Eye (tissue), 1 donor: ENCODE measurements around the gene HDGFL3.
"Not testable (repeated sequence)": the region's sequence is repeated elsewhere in the genome, so short reads cannot be mapped to it uniquely, and the experiment has no call there.

Experiments
- DNase-seq: peaks from one replicate; pipeline ENCODE4 v3.0.0-alpha.2; 2015

HDGFL3 gene

DNA sequence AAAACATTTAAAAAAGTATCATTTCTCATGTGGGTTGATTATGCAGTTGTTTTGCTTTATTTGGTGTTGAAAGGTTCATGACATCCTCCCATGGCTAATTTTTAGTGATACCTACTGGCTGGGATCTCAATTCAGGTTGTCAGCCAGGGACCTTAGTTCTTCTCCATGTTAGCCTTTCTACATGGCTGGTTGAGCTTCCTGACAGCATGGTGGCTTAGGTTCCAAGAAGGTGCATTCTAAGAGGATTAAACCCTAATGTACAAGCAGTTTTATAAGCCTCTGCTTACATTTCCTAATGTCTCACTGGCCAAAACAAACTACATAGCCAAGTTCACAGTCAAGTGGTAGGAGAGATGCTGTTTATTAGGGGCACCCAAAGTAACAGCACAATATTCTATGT, 109.5 kb downstream of the HDGFL3 start:
- DNase-seq, result no peak

DNA sequence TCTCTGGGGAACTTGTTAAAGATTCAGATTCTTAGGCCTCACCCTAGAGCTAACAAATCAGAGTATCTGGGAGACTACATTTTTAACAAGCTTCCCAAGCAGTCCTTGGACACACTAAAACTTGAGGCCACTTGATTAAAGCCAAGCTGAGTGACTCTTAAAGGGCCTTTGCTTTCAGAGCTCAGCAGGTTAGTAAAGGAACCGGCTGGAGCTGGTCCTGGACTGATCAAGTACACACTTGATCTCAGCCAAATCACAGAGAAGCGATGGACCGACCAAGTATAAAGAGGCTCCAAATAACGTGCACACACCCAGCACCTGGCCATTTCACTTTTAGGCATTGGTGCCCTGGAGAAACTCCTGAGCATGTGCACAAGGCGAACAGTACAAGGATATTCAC, 113.0 kb downstream of the HDGFL3 start:
- DNase-seq, result no peak

DNA sequence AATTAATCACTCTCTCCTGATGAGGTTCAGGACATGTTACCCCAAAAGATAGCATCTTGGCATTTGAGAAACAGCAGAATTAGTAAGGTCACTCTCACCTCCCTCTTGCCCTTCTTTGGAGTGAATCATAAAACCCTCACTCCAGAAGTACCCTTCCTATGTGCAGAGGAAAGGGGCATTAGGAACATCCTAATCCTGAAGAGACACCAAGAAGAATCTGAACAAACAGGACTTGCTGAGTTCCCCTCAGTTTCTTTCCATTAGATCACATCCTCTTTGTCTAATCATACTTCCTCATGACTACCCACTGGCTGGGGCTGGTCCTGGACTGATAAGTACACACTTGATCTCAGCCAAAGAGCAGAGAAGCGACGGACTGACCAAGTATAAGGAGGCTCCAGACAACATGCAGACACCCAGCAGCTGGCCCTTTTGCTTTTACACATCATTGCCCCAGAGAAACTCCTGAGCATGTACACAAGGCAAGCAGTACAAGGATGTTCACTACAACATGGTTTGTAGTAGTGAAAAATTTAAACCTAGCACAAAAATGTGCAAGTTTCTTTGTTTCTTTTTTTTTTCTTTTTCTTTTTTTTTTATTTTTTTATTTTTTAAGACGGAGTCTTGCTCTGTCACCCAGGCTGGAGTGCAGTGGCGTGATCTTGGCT, 115.2 kb downstream of the HDGFL3 start:
- DNase-seq, result no peak

DNA sequence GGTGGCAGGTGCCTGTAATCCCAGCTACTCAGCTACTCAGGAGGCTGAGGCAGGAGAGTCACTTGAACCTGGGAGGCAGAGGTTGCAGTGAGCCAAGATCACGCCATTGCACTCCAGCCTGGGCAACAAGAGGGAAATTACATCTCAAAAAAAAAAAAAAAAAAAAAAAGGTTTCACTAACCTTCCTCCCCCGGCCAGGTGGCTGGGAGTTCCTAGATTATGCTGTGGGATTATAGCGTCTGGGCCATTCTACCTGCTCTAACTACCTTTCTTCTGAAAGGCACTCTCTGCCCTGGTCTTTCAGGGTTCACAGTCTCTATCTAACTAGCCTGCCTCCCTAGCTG, 115.7 kb downstream of the HDGFL3 start:
- not testable (repeated sequence) for DNase-seq

DNA sequence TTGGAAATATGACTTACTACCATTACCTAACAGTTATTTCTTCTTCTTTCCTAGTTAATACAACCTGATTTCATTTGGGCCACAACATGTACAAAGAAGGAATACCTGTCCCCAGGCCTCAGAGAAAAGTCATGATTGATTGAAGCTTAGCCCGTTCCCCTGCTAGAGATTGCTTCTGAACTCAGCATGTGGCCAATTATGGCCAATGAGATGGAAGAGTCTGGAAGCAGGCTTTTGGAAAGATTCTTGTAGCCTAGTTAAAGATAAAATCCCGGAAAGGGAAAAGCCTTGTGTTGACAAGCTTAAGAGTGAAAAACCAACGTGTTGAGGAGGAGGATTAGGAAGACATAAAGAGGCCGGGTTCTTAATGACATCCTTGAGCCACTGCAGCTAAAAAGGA, 117.2 kb downstream of the HDGFL3 start:
- DNase-seq, result no peak

DNA sequence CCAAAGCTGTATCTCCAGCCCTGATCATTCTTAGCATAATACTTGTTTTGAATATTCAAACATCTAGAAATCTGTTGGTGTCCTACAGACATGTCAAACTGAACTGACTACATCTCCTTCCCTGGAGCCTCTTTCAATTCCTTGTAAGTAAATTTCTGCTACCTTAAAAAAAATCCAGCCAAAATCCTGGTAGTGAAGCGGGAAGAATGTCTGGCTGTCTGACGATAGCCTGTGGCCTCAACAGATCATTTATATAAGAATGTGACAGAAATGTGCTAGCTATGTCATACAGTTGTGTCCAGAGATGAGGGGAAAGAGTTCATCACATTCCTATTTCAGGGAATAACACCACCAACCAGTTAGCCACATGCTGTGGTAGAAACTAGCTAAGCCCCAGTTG, 118.7 kb downstream of the HDGFL3 start:
- no peak for DNase-seq

DNA sequence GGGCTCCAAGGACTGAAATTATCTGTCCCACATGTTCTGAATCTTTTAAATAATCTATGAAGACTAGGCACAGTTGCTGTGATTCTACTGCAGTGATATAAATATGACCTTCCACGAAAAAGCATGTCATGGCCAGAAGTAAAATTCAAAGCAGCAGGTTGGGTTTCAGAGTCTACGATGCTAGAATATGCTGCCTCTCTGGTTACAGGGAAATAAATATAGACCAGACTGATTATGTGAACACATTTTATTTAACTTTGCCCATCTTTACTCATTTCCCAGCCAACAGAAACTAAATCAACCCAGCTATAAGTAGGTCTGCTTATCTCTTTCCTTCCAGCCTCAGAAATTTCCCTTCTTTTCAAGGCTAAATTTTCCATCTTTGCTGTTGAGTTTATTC, 120.0 kb downstream of the HDGFL3 start:
- DNase-seq, result no peak

DNA sequence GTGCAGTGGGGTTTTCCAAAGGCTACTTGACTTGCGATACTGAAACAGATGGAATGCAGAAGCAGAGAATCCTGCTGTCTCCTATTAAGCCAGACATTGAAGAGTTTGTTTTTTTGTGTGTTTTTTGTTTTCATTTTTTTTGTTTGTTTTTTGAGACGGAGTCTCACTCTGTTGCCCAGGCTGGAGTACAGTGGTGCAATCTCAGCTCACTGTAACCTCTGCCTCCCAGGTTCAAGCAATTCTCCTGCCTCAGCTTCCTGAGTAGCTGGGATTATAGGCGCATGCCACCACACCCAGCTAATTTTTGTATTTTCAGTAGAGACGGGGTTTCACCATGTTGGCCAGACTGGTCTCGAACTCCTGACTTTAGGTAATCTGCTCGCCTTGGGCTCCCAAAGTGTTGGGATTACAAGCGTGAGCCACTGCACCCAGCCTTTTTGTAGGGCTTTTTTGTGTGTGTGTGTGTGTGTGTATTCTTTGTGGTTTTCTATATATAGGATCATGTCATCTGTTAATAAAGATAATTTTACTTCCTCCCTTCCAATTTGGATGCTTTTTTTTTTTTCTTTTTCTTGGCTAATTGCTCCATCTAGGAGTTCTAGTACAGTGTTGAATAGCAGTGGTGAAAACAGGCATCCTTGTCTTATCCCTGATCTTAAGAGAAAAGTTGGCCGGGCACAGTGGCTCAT, 121.6 kb downstream of the HDGFL3 start:
- not testable (repeated sequence) for DNase-seq

DNA sequence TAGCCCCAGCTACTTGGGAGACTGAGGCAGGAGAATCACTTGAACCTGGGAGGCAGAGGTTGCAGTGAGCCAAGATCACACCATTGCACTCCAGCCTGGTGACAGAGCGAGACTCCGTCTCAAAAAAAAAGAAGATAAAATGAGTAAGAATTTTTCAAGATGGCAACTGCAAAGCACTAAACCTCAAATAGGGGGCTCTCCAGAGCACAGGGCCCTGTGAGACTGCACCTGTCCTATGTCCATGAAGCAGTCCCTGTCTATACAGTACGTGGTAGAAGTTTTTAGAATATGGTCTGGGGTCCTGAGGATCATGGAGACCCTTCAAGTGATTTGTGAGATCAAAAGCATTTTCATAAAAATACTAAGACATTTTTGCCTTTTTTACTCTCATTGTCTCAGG, 122.2 kb downstream of the HDGFL3 start:
- not testable (repeated sequence) for DNase-seq

DNA sequence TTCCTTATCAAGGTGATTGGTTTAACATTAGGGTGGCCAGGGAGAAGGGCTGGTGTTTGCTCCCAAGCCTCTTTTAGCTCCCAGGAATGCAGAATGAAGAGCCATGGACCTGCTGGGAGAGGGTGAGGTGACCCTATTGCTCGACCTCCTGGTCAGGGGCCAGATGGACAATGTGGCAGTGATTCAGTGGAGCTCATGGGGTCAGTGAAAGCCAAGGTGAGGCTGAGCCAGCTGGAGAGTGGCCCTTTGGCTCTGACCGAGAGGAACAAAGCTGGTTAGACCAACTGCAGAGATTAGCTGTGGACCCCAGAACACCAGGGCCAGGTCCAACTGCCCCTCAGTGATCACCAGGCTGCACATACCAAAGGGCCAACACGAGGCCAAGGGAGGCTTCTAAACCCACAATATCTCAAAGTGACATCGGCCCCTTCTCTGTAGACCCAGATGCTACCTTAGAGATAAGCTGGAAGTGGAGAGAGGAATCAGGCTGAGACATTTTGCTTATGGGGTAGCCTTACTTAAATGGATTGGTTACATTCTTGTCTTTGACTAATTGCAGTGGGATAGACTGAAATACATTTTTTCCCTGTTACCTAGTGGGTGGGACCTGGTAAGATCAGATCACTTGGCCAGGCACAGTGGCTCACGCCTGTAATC, 124.8 kb downstream of the HDGFL3 start:
- DNase-seq, result no peak

DNA sequence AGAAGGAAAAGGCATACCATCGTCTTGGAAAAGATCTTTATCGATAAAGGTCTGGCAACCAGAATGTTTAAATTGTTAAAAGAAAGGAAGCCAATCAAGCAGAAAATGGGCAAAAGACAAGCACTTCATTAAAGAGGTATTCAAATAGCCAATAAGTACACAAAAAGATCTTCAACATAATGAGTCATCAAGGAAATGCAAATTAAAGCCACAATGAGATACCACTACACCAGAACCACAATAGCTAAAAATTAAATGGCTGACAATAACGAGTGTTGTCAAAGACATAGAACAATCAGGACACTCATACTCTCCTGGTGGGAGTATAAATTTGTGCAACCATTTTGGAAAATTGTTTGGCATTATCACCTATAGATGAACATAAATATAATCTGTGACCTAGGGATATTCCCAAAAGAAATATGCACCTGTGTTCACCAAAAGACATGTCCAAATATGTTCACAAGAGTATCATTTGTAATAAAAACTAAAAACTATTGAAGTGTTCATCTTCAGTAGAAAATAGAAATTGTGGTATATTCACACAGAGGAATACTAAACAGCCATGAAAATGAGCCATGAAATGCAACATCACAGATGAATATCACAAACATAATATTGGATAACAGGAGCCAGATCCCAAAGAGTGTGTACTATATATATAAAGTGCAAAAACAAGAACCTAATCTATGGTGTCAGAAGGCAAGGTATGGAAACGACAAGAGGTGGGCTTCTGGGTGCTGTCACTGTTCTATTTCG, 126.2 kb downstream of the HDGFL3 start:
- DNase-seq, result no peak

DNA sequence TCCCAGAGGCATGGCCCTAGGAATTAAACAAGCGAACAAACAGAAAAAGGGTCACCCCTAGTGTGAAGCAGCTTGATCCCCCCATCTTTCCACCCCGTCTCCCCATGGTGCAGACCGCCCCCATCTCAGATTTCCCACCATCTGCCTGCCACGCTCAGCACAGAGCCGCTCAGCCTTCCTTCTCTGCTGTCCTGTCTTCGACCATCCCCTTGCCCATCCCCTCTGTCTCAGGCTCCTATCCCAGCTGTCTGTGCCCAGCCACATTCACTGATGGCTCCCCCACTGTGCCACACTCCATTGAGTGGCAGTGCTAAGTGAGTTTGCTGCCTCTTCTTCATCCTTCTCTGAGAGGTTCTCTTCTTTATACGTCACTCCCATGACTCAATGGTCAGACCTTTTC, 128.9 kb downstream of the HDGFL3 start:
- DNase-seq, result no peak
